PC-3 (cell line): Measurements from ENCODE around the gene PARK7. TPM values are rescaled to one million over a fixed set of nuclear protein-coding genes. Genes with fewer than 3 reads are reported as not detected.

Experiments used
- ATAC-seq: fragments of 200-7000 bp; cut with Tn5 transposase; 2 replicates; pipeline ENCODE4 v1.9.1; 2020; ENCODE audit warnings: mild to moderate bottlenecking, moderate library complexity
- BruUV-seq: library from RNA; stranded (reverse); fragments of 400-500 nt; replicated peaks from 2 replicates; lab custom pipeline; 2021; lab: Mats Ljungman, UMichigan
- CTCF ChIA-PET: fragments of 300-600 bp; sonication (Branson Sonifier 250); formaldehyde crosslinking; loops from one replicate; lab custom pipeline; 2022; ENCODE audit warnings: antibody characterized with exemption; lab: Charles Lee
- POLR2A ChIA-PET: fragments of 300-600 bp; sonication (Branson Sonifier 250); formaldehyde crosslinking; loops from one replicate; lab custom pipeline; 2022; ENCODE audit warnings: antibody characterized with exemption; ENCODE audit not compliant: unreplicated experiment; lab: Charles Lee
- DNase-seq: peaks from one replicate; pipeline ENCODE4 v3.0.0-alpha.2; 2015
- H2AFZ ChIP-seq: fragments of 300-600 bp; sonication (generic); 2 replicates; pipeline ENCODE4 v1.6.0; 2016; ENCODE audit warnings: antibody characterized with exemption, low read length
- H3F3A ChIP-seq: fragments of 300-600 bp; sonication (generic); one replicate; pipeline ENCODE4 v1.6.0; 2017; ENCODE audit warnings: antibody characterized with exemption, low read length, control low read depth, mild to moderate bottlenecking; ENCODE audit not compliant: unreplicated experiment
- H3K27ac ChIP-seq: fragments of 300-600 bp; sonication (generic); 2 replicates; pipeline ENCODE4 v1.5.1; 2016; ENCODE audit warnings: mild to moderate bottlenecking, low read length
- H3K27me3 ChIP-seq: fragments of 300-600 bp; sonication (generic); 2 replicates; pipeline ENCODE4 v1.6.1; 2016; ENCODE audit warnings: low read length, mixed read lengths
- H3K36me3 ChIP-seq: fragments of 300-600 bp; sonication (generic); 2 replicates; pipeline ENCODE4 v1.6.1; 2016; ENCODE audit warnings: low read depth, mixed run types, low read length, mixed read lengths
- H3K4me1 ChIP-seq: fragments of 300-600 bp; sonication (generic); 2 replicates; pipeline ENCODE4 v1.5.1; 2016; ENCODE audit warnings: low read length; ENCODE audit not compliant: insufficient read depth
- H3K4me2 ChIP-seq: fragments of 300-600 bp; sonication (generic); 2 replicates; pipeline ENCODE4 v1.6.0; 2016; ENCODE audit warnings: low read length
- H3K4me3 ChIP-seq: fragments of 300-600 bp; sonication (generic); 2 replicates; pipeline ENCODE4 v1.5.1; 2016; ENCODE audit warnings: mild to moderate bottlenecking, low read length, mixed read lengths
- H3K79me2 ChIP-seq: fragments of 300-600 bp; sonication (generic); 2 replicates; pipeline ENCODE4 v1.6.1; 2017; ENCODE audit warnings: low read length, mixed read lengths
- H3K9ac ChIP-seq: fragments of 300-600 bp; sonication (generic); 2 replicates; pipeline ENCODE4 v1.6.0; 2016; ENCODE audit warnings: mild to moderate bottlenecking, low read length
- H3K9me2 ChIP-seq: fragments of 300-600 bp; sonication (generic); replicated peaks from 2 replicates; pipeline ENCODE4 v1.6.1; 2016; ENCODE audit warnings: mixed run types, low read length, mixed read lengths
- H3K9me3 ChIP-seq: fragments of 300-600 bp; sonication (generic); 2 replicates; pipeline ENCODE4 v1.6.1; 2016; ENCODE audit warnings: low read length, mixed read lengths
- H4K20me1 ChIP-seq: fragments of 300-600 bp; sonication (generic); 2 replicates; pipeline ENCODE4 v1.6.1; 2016; ENCODE audit warnings: low read length, mixed read lengths
- CTCF ChIP-seq: fragments of 300-600 bp; sonication (generic); conservative IDR thresholded peaks from 2 replicates; pipeline ENCODE4 v1.5.1; 2017; ENCODE audit warnings: antibody characterized with exemption, low read depth, mild to moderate bottlenecking, low read length
- EZH2 ChIP-seq: fragments of 300-600 bp; sonication (generic); IDR thresholded peaks from one replicate; pipeline ENCODE4 v1.6.1; 2017; ENCODE audit warnings: antibody characterized with exemption, mild to moderate bottlenecking, low read length; ENCODE audit not compliant: unreplicated experiment
- EZH2phosphoT487 ChIP-seq: fragments of 300-600 bp; sonication (generic); IDR thresholded peaks from 2 replicates; pipeline ENCODE4 v1.6.1; 2018; ENCODE audit warnings: mild to moderate bottlenecking, antibody characterized with exemption, low read length, borderline replicate concordance
- intact Hi-C: fragments of 100-400 bp; cut with micrococcal nuclease; formaldehyde crosslinking; loops from 2 replicates; pipeline ENCODE4 v1.9.0; 2023
- total RNA-seq: library from RNA; depleted of rRNA; stranded (reverse); fragments of >200 nt; gene quantifications from 2 replicates; pipeline ENCODE4 v1.2.3, GENCODE V29; 2014

The PARK7 gene
- total RNA-seq, 1 experiment from 2014 or later, result 316 TPM

GRCh38 chr1:8013399-8013798 is 51.9 kb downstream of the PARK7 start:
- H3K4me3 ChIP-seq, result no peak overlapping the region
- no peak overlapping the region for H3K9ac ChIP-seq
- intact Hi-C loops, result no loop called here
- CTCF ChIA-PET, result no interaction called here
- H3K9me3 ChIP-seq, result no peaks in the 10 kb centered on the region
- no peak overlapping the region for H3K27ac ChIP-seq
- H3K4me2 ChIP-seq, result no peak overlapping the region
- POLR2A ChIA-PET, result no interaction called here
- H4K20me1 ChIP-seq, result peaks cover 82% of the 10 kb centered on the region
- H3K27me3 ChIP-seq, result no peaks in the 10 kb centered on the region
- TF ChIP-seq EZH2phosphoT487 (no peak), EZH2 (no peak), CTCF (no peak)
- H3K79me2 ChIP-seq, result peaks cover 78% of the 10 kb centered on the region
- ATAC-seq, result no peak
- no peak for DNase-seq
- no peak overlapping the region for H2AFZ ChIP-seq
- BruUV-seq, result TSS peak; percentile 9
- H3K9me2 ChIP-seq, result no peaks in the 10 kb centered on the region
- H3K36me3 ChIP-seq, result peaks cover 63% of the 10 kb centered on the region
- H3F3A ChIP-seq, result peaks cover 58% of the 10 kb centered on the region
- H3K4me1 ChIP-seq, result peaks cover 33% of the 10 kb centered on the region

DNA sequence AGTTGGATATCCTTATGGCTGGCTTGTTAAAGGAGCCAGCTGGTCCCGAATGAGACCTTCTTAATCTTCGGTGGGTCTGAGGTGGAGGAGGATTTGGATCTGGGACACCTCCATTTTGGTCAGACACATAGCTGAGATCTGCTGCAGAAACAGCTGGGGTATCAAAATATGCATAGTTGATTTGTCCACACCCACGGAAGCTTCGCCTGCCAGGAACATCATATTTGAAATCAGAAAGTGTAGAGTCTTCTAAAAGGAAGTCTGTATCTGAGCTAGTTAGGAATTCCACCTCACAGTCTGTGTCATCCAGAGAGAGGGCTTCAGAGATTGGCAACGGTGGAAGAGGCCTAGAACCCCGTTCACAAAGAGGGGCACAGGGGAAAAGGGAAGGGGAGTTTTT is 52.3 kb downstream of the PARK7 start:
- ATAC-seq, result no peak
- H3K4me2 ChIP-seq, result no peak overlapping the region
- H2AFZ ChIP-seq, result no peak overlapping the region
- DNase-seq, result no peak
- H3K4me3 ChIP-seq, result no peak overlapping the region
- H3K79me2 ChIP-seq, result peaks cover 82% of the 10 kb centered on the region
- peaks cover 58% of the 10 kb centered on the region for H3F3A ChIP-seq
- H3K9me2 ChIP-seq, result no peaks in the 10 kb centered on the region
- BruUV-seq, result no TSS peak
- ChIA-PET POLR2A (no interaction called here), CTCF (interaction anchor here (0.6 kb wide), 1 partner anchor 25 kb away, joined by 3 read pairs; no protein-coding TSS in a partner anchor)
- intact Hi-C loops, result no loop called here
- H4K20me1 ChIP-seq, result peaks cover 86% of the 10 kb centered on the region
- no peaks in the 10 kb centered on the region for H3K9me3 ChIP-seq
- H3K9ac ChIP-seq, result no peak overlapping the region
- TF ChIP-seq EZH2phosphoT487, result no peak
- TF ChIP-seq EZH2, result no peak
- TF ChIP-seq CTCF, result no peak
- peaks cover 37% of the 10 kb centered on the region for H3K4me1 ChIP-seq
- H3K27me3 ChIP-seq, result no peaks in the 10 kb centered on the region
- no peak overlapping the region for H3K27ac ChIP-seq
- peaks cover 63% of the 10 kb centered on the region for H3K36me3 ChIP-seq

- Histone ChIP-seq H3K27ac (peak overlapping the region; percentile 39), H3F3A (peaks cover 58% of the 10 kb centered on the region), H3K9me2 (no peaks in the 10 kb centered on the region), H3K4me2 (no peak overlapping the region), H3K27me3 (no peaks in the 10 kb centered on the region), H4K20me1 (peaks cover 92% of the 10 kb centered on the region), H3K79me2 (peaks cover 89% of the 10 kb centered on the region), H3K4me1 (peaks cover 43% of the 10 kb centered on the region), H3K9ac (no peak overlapping the region), H3K36me3 (peaks cover 63% of the 10 kb centered on the region), H3K4me3 (no peak overlapping the region), H3K9me3 (no peaks in the 10 kb centered on the region), H2AFZ (no peak overlapping the region)
- TF ChIP-seq EZH2 (no peak), EZH2phosphoT487 (no peak), CTCF (no peak)
- POLR2A ChIA-PET, result interaction anchor here (0.9 to 1.1 kb wide), 2 partner anchors 93 to 328 kb away, joined by 4 to 8 read pairs; no protein-coding TSS in a partner anchor
- ATAC-seq, result no peak
- BruUV-seq, result no TSS peak
- DNase-seq, result no peak
- intact Hi-C loops, result no loop called here
- CTCF ChIA-PET, result interaction anchor here (0.6 to 1.6 kb wide), 3 partner anchors 13 to 329 kb away, joined by 3 to 7 read pairs (median 4); no protein-coding TSS in a partner anchor
Observed at GRCh38 chr1:8014381-8014988, 53.0 kb downstream of the PARK7 start.
